Right hindlimb (tissue), 1 donor: ENCODE data around the gene SLC1A7.

Experiments used
- DNase-seq: peaks from one replicate; pipeline ENCODE4 v3.0.0-alpha.2; 2018

The SLC1A7 gene

DNA sequence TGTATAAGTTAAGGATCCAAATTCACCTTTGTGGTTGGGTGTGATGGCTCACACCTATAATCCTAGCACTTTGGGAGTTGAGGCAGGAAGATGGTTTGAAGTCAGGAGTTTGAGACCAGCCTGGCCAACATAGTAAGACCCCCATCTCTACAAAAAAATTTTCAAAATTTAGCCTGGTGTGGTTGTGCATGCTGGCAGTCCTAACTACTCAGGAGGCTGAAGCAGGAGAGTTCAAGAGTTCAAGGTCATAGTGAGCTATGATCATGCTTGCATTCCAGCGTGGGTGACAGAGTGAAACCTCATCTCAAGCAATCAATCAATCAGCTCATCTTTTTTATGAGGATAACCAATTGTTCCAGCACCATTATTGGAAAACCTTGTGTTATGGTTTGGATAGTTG lies 16.5 kb upstream of the SLC1A7 start:
- DNase-seq, result no peak

GRCh38 chr1:53156783-53157182 lies 14.3 kb upstream of the SLC1A7 start:
- no peak for DNase-seq

GRCh38 chr1:53155945-53156344 lies 13.5 kb upstream of the SLC1A7 start:
- no peak for DNase-seq

DNA sequence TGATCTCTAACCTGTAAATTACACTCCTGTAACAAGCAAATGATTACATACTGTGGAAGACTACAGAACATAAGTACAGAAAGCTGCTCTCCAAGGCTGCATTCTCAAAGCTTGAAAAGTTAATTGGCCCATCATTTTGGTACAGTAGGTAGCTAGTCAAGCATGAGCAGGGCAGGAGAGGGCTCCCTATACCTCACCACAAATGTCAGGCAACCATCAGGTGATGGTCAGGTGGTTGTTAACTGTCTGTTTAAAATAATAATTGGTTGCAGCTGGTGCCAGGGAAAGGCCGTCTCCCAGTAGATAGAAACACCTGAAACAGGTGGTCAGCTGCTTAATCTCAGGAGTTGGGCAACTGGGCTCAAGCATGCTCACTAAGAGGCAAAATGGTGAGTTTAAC lies 13.1 kb upstream of the SLC1A7 start:
- DNase-seq, result no peak

DNA sequence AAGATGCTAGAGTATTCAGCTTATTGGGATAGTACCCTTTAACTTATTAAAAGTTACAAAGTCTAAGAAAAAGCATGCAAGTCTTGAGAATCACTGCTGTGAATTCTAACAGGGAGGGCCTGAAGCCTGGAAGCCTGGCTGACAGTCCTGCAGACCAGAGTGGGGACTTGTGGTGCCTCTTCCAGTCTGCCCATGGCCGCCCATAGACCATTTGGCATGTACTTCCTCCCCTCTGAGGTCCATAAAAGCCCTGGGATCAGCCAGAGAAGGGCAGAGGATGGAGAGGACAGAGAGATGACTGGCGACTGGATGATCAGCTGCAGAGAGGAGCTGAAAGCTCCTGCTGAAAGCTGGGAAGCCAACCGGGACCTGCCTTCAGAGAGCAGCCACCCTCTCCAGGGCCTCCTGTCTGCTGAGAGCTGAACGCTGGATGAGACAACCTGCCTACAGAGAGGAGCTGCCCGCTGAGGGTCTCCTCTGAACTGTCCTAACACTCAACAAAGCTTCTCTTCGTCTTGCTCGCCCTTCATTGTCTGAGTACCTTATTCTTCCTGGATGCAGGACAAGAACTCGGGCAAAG lies 12.5 kb upstream of the SLC1A7 start:
- DNase-seq, result no peak

DNA sequence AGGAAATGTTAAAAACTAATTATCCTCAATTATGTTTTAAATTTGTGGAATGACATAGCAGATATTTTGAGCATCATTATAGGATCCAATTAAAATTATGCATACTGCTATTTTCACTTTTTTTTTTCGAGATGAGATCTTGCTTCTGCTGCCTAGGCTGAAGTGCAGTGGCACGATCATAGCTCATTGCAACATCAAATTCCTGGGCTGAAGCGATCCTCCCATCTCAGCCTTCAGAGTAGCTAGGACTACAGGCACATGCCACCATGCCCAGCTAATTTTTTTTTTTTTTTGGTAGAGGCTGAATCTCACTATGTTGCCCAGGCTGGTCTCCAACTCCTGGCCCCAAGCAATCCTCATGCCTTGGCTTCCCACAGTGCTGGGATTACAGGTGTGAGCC lies 11.3 kb upstream of the SLC1A7 start:
- no peak for DNase-seq

GRCh38 chr1:53148123-53148522 lies 5.7 kb upstream of the SLC1A7 start:
- no peak for DNase-seq

DNA sequence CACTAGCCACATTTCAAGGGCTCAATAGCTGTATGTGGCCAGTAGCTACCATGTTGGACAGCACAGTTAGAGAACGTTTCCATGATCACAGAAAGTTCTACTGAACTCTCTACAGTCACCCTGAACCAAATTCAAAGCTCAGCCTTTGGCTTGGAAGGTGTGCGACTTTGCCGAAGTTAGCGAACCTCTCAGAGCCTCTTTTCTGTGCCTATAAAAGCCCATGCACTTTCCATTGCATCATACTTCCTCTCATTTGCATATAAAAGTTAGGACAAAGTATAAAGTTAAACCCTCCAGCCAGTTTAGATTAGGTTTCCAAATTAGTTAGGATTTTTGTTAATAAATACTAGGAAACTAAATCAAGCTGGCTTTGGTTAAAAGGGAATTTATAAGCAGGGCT lies 4.7 kb upstream of the SLC1A7 start:
- DNase-seq, result no peak

- peak; percentile 81 for DNase-seq
Observed at GRCh38 chr1:53145942-53146708, 3.7 kb upstream of the SLC1A7 start.

DNA sequence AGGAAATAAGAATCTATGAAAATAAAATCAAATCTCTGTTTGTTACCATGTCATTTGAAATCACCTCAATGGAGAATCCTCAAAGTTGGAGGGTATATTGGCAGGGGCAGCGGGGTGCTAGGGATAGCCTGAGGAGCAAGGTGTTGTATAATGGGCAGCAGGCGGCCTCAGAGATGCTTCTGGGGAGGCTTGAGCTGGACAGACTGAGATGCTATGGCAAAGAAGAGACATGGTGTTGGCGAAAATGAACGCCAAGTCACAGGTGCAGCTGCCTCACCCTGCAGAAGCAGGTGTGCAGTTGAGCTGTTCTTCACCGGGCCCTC lies 3.1 kb upstream of the SLC1A7 start:
- no peak for DNase-seq

DNA sequence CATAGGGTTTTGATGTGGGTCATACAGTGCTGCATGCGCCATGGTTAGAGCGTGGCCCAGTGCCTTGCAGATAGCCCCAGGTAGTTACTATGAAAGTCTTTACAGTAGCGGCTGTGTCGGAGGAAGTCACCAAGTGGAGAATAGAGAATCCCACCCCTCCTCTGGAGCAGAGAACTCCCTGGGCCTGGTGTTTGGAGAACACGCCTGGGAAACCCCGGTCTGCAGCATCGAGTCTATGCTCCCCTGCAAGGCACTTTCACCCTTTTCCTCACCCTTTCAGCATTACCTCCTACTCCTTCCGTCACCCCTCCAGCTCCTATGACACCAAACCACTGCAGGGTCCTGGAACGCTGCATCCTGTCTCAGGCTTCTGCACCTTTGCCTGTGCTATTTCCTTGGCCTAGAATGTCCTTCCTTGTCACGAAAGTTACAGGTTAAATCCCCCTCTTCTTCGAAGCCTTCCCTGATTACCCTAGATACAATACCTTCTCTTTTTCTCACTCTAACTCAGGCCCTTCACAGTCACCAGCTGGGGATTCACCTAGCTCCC lies 2.7 kb upstream of the SLC1A7 start:
- DNase-seq, result no peak

GRCh38 chr1:53144201-53144600 lies 1.8 kb upstream of the SLC1A7 start:
- no peak for DNase-seq

- no peak for DNase-seq
Observed at GRCh38 chr1:53143527-53143926, 1.1 kb upstream of the SLC1A7 start.

GRCh38 chr1:53141487-53142055 lies 867 bp downstream of the SLC1A7 start:
- no peak for DNase-seq

GRCh38 chr1:53140451-53140850 lies 2.0 kb downstream of the SLC1A7 start:
- no peak for DNase-seq

DNA sequence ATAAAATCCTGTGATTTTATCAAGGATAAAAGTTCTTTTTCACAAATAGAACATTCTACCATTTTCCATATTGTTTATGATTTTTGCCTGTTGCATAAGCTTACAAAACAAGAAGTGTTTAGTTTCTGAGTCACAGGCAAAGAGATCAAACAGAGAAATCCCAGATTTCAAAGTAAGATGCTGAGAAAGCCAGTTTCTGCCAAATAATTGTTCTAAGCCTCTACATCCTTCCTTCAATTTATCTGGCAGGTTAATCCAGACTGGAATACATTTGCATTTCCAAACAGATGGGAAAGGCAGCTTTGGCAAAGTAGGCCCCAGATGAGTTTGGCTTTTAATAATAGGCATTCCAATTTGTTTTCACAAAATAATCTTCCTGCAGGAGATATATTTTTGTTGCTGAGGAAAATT lies 2.5 kb downstream of the SLC1A7 start:
- DNase-seq, result no peak

DNA sequence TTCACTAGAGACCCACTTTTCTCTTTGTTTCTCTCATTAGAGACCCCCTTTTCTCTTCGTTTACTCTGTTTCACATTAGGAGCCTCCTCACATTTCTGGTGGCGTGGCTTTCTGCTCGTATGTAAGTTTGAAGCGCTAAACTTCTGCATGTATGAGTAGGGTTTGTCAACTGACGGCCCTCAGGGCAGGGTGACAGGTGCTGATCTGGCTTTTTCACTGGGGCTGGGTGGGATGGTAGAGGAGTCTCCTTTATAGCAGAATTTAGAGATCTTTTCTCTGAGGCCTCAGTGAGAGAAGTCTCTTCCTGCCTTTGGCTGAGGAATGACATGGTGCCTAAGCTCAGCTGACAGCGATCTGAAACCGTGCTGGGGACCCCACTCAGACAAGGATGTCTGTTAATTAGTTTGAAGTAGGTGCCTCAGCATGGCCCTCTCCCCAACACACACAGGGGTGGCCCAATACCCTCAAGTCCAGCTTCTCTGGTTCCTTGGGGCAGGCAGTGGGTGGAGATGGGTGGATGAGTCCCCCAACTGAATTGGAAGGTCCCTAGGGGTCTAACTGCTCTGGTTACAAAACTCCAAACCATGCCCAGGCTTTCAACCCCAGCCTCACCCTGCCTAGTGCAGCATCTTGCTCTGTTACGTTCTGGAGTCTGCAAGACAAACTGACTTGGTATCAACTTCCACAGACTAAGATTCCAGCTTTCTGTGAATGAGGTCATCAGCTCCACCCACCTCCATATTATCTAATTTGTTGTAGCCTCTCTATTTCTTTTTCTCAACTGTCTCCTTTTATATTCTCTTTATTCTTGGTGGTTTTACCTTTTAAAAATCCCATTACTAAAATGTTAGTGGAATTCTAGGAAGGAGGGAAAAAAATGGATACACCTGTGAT lies 3.2 kb downstream of the SLC1A7 start:
- DNase-seq, result no peak

DNA sequence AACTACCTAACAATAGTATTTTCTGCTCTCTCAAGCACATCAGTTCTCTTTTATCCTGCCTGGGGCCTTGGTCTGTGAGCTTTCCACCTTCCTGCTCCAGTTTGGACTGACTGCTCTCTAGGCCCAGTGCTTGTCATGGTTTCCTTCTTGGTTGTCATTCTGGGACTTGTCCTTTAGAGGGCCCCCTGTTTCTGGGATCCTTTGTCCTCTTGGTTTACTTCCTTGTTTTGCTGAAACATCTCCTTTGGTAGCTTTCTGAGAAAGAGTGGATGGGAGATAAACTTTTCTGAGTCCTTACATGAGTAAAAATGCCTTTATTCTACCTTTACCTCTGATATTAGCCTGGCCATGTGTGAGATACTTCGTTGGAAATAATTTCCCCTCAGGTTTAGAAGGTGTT lies 4.7 kb downstream of the SLC1A7 start:
- DNase-seq, result no peak

DNA sequence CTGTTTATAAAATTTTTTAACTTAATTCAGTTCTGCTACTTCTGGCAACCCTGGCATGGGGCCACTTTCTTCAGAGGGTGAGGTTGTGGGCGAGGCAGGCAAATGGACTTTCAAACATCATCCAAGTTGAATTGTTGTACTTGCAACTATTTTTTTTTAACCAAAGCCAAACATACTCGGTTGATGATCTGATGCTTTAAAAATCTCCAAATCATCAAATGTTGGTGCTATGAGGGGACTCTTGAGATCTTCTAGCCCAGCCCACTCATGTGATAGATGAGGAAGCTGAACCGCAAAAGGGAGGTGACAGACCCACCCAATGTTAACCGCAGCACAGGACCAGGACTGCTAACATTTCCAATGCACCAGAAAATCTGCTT lies 6.7 kb downstream of the SLC1A7 start:
- no peak for DNase-seq

- no peak for DNase-seq
Observed at GRCh38 chr1:53134961-53135734, 7.3 kb downstream of the SLC1A7 start.

GRCh38 chr1:53134042-53134485 lies 8.4 kb downstream of the SLC1A7 start:
- no peak for DNase-seq

GRCh38 chr1:53133261-53134041 lies 9.0 kb downstream of the SLC1A7 start:
- DNase-seq, result no peak
